Measurements from ENCODE around the gene LBHD2.

Gene LBHD2

GRCh38 chr14:103070263-103070885 is 13.6 kb upstream of the LBHD2 start:
- no peak for DNase-seq

GRCh38 chr14:103070971-103071542 is 13.0 kb upstream of the LBHD2 start:
- no peak for DNase-seq

- DNase-seq: no peak
Measured at GRCh38 chr14:103071544-103072251, 12.3 kb upstream of the LBHD2 start.

GRCh38 chr14:103072595-103073366 is 11.2 kb upstream of the LBHD2 start:
- no peak for DNase-seq

- no peak for DNase-seq
Measured at GRCh38 chr14:103073367-103073875, 10.6 kb upstream of the LBHD2 start.

GRCh38 chr14:103073876-103074728 is 9.9 kb upstream of the LBHD2 start:
- DNase-seq: no peak

- DNase-seq: no peak
Measured at GRCh38 chr14:103074729-103075367, 9.2 kb upstream of the LBHD2 start.

- DNase-seq: peak; percentile 11
Measured at GRCh38 chr14:103078420-103078749, 5.6 kb upstream of the LBHD2 start.

GRCh38 chr14:103078860-103079587 is 5.0 kb upstream of the LBHD2 start:
- DNase-seq: no peak

- no peak for DNase-seq
Measured at GRCh38 chr14:103081951-103082350, 2.1 kb upstream of the LBHD2 start.

- no peak for DNase-seq
Measured at GRCh38 chr14:103085106-103086091, 1.4 kb downstream of the LBHD2 start.

- DNase-seq: no peak
Measured at GRCh38 chr14:103086771-103087342, 2.8 kb downstream of the LBHD2 start.

GRCh38 chr14:103087343-103087835 is 3.4 kb downstream of the LBHD2 start:
- DNase-seq: no peak

GRCh38 chr14:103088921-103089320 is 4.9 kb downstream of the LBHD2 start:
- DNase-seq: no peak

GRCh38 chr14:103089386-103090335 is 5.7 kb downstream of the LBHD2 start:
- DNase-seq: no peak

- no peak for DNase-seq
Measured at GRCh38 chr14:103090481-103091020, 6.5 kb downstream of the LBHD2 start.

- no peak for DNase-seq
Measured at GRCh38 chr14:103091041-103091882, 7.3 kb downstream of the LBHD2 start.
